Stimulated activated CD4-positive, alpha-beta T cell treated with anti-CD3 and anti-CD28 coated beads, Interleukin-4, amount 100 ng/mL, for 24 hours (primary cell): ENCODE measurements around the gene CCDC71L.

Experiments used
- DNase-seq: peaks from one replicate; pipeline ENCODE4 v3.0.0-alpha.2; 2020

CCDC71L gene

GRCh38 chr7:106623315-106623660 lies 37.7 kb downstream of the CCDC71L start:
- DNase-seq: no peak

GRCh38 chr7:106622654-106623314 lies 38.2 kb downstream of the CCDC71L start:
- DNase-seq: no peak

GRCh38 chr7:106621393-106622132 lies 39.4 kb downstream of the CCDC71L start:
- DNase-seq: no peak

- DNase-seq: no peak
Observed at GRCh38 chr7:106620676-106621075, 40.3 kb downstream of the CCDC71L start.

GRCh38 chr7:106620034-106620433 lies 40.9 kb downstream of the CCDC71L start:
- no peak for DNase-seq

GRCh38 chr7:106619213-106619612 lies 41.7 kb downstream of the CCDC71L start:
- DNase-seq: no peak

- no peak for DNase-seq
Observed at GRCh38 chr7:106618480-106618879, 42.5 kb downstream of the CCDC71L start.

- DNase-seq: no peak
Observed at GRCh38 chr7:106617860-106618259, 43.1 kb downstream of the CCDC71L start.

GRCh38 chr7:106616708-106617051 lies 44.3 kb downstream of the CCDC71L start:
- no peak for DNase-seq

GRCh38 chr7:106615808-106616707 lies 44.9 kb downstream of the CCDC71L start:
- no peak for DNase-seq

GRCh38 chr7:106614751-106615150 lies 46.2 kb downstream of the CCDC71L start:
- no peak for DNase-seq

- DNase-seq: no peak
Observed at GRCh38 chr7:106613848-106614560, 47.0 kb downstream of the CCDC71L start.

- DNase-seq: no peak
Observed at GRCh38 chr7:106613279-106613678, 47.7 kb downstream of the CCDC71L start.

GRCh38 chr7:106612432-106612831 lies 48.5 kb downstream of the CCDC71L start:
- DNase-seq: no peak

- no peak for DNase-seq
Observed at GRCh38 chr7:106611911-106612310, 49.0 kb downstream of the CCDC71L start.

- DNase-seq: no peak
Observed at GRCh38 chr7:106610996-106611886, 49.7 kb downstream of the CCDC71L start.

GRCh38 chr7:106609416-106609815 lies 51.5 kb downstream of the CCDC71L start:
- no peak for DNase-seq

- no peak for DNase-seq
Observed at GRCh38 chr7:106608661-106609060, 52.3 kb downstream of the CCDC71L start.
